KMS-11 (cell line): ENCODE data around the gene ADGRG2.

Experiments used
- H2AFZ ChIP-seq: fragments of 200-600 bp; sonication (generic); 2 replicates; pipeline ENCODE4 v1.6.1; 2016; ENCODE audit warnings: antibody characterized with exemption, mixed run types, low read depth
- H3K27ac ChIP-seq: fragments of 200-600 bp; sonication (generic); 2 replicates; pipeline ENCODE4 v1.6.1; 2016; ENCODE audit warnings: mild to moderate bottlenecking, mixed run types
- H3K27me3 ChIP-seq: fragments of 200-600 bp; sonication (generic); 2 replicates; pipeline ENCODE4 v1.6.1; 2017; ENCODE audit warnings: mild to moderate bottlenecking, low read depth, mixed run types, moderate library complexity; ENCODE audit not compliant: insufficient read depth
- H3K36me3 ChIP-seq: fragments of 200-600 bp; sonication (generic); 2 replicates; pipeline ENCODE4 v1.6.1; 2017; ENCODE audit warnings: mild to moderate bottlenecking, mixed run types; ENCODE audit not compliant: insufficient read depth
- H3K4me1 ChIP-seq: fragments of 200-600 bp; sonication (generic); 2 replicates; pipeline ENCODE4 v1.6.1; 2016; ENCODE audit warnings: mild to moderate bottlenecking, low read depth, mixed run types; ENCODE audit not compliant: poor library complexity, severe bottlenecking
- H3K4me2 ChIP-seq: fragments of 200-600 bp; sonication (generic); 2 replicates; pipeline ENCODE4 v1.7.0; 2016; ENCODE audit warnings: mild to moderate bottlenecking, mixed run types
- H3K4me3 ChIP-seq: fragments of 200-600 bp; sonication (generic); IDR thresholded peaks from 2 replicates; pipeline ENCODE4 v1.6.1; 2017; ENCODE audit warnings: low read depth, low read length, mixed read lengths; ENCODE audit not compliant: insufficient read depth
- H3K79me2 ChIP-seq: fragments of 200-600 bp; sonication (generic); 2 replicates; pipeline ENCODE4 v1.6.1; 2016; ENCODE audit warnings: low read depth, mixed run types; ENCODE audit not compliant: insufficient read depth
- H3K9ac ChIP-seq: fragments of 200-600 bp; sonication (generic); 2 replicates; pipeline ENCODE4 v1.6.1; 2016; ENCODE audit warnings: mild to moderate bottlenecking, mixed run types
- H4K20me1 ChIP-seq: fragments of 200-600 bp; sonication (generic); 2 replicates; pipeline ENCODE4 v1.6.1; 2016; ENCODE audit warnings: mild to moderate bottlenecking, mixed run types; ENCODE audit not compliant: insufficient read depth
- CTCF ChIP-seq: fragments of 200-600 bp; sonication (generic); conservative IDR thresholded peaks from 2 replicates; pipeline ENCODE4 v1.6.1; 2017; ENCODE audit warnings: low read depth, mild to moderate bottlenecking, antibody characterized with exemption, low read length, moderate library complexity, mixed read lengths

The ADGRG2 gene

GRCh38 chrX:19121466-19121865, 802 bp downstream of the ADGRG2 start:
- Histone ChIP-seq H3K27me3 (no peaks in the 10 kb centered on the region), H3K36me3 (no peaks in the 10 kb centered on the region), H3K9ac (no peak overlapping the region), H3K79me2 (no peaks in the 10 kb centered on the region), H4K20me1 (no peaks in the 10 kb centered on the region), H3K4me1 (no peaks in the 10 kb centered on the region), H3K4me3 (no peak overlapping the region), H3K4me2 (no peak overlapping the region), H3K27ac (no peak overlapping the region), H2AFZ (no peak overlapping the region)
- no peak for TF ChIP-seq CTCF

DNA sequence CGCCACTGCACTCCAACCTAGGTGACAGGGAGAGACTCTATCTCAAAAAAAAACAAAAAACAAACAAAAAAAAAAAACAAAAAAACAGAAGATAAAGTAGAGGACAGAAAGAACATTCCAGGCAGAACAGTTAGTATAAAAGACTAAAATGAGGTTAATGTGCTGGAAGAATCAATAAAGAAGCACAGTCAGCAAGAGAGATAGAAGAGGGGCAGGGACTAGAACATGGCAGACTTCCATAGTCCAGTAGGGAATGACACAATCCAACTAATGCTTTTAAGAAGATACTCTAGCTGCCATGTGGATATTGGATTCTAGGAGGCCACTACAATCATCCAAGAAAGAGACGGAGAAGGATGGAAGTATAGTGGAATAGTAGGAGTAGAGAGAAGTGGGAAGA, 11.6 kb downstream of the ADGRG2 start:
- Histone ChIP-seq H3K9ac (no peak overlapping the region), H4K20me1 (no peaks in the 10 kb centered on the region), H2AFZ (no peak overlapping the region), H3K27me3 (no peaks in the 10 kb centered on the region), H3K4me3 (no peak overlapping the region), H3K4me1 (no peaks in the 10 kb centered on the region), H3K4me2 (no peak overlapping the region), H3K27ac (no peak overlapping the region), H3K36me3 (no peaks in the 10 kb centered on the region), H3K79me2 (no peaks in the 10 kb centered on the region)
- no peak for TF ChIP-seq CTCF

DNA sequence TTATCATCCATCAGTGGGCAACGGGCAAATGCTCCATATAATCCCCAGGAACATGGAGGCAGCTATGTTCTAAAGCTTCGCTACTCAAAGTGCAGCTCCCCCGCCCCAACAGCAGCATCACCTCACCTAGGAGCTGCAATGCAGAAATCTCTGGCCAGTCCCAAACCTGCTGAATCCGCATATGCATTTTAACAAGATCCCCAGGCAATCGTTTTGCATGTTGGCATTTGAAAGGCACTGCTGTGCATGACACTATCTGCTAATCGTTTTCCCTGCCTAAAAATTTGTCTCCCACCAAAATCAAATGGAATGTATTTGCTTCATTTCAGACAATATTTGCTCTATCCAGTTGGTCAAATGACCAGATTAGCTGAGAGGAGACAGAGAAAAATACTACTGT, 15.2 kb downstream of the ADGRG2 start:
- no peaks in the 10 kb centered on the region for H3K79me2 ChIP-seq
- H3K27me3 ChIP-seq: no peaks in the 10 kb centered on the region
- H2AFZ ChIP-seq: no peak overlapping the region
- H3K36me3 ChIP-seq: no peaks in the 10 kb centered on the region
- no peak for TF ChIP-seq CTCF
- H3K4me1 ChIP-seq: no peaks in the 10 kb centered on the region
- H3K9ac ChIP-seq: no peak overlapping the region
- H3K4me3 ChIP-seq: no peak overlapping the region
- H3K4me2 ChIP-seq: no peak overlapping the region
- H3K27ac ChIP-seq: no peak overlapping the region
- H4K20me1 ChIP-seq: no peaks in the 10 kb centered on the region

- H3K27ac ChIP-seq: no peak overlapping the region
Observed at GRCh38 chrX:19100586-19100985, 21.7 kb downstream of the ADGRG2 start.

More at GRCh38 chrX:19100586-19100985, 21.7 kb downstream of the ADGRG2 start:
- no peaks in the 10 kb centered on the region for H3K36me3 ChIP-seq
- H3K9ac ChIP-seq: no peak overlapping the region
- TF ChIP-seq CTCF: no peak
- no peaks in the 10 kb centered on the region for H3K79me2 ChIP-seq
- H3K4me1 ChIP-seq: no peaks in the 10 kb centered on the region
- no peaks in the 10 kb centered on the region for H3K27me3 ChIP-seq
- no peaks in the 10 kb centered on the region for H4K20me1 ChIP-seq
- H3K4me2 ChIP-seq: no peak overlapping the region
- no peak overlapping the region for H2AFZ ChIP-seq
- no peak overlapping the region for H3K4me3 ChIP-seq
